GM23248 (cell line): ENCODE measurements around the gene RELN. TPM values are rescaled to one million over a fixed set of nuclear protein-coding genes. Genes with fewer than 3 reads are reported as not detected.
A peak's percentile ranks its signal among the peaks of the same experiment; 100 is the strongest.
"Not testable (repeated sequence)": the region's sequence is repeated elsewhere in the genome, so short reads cannot be mapped to it uniquely, and the experiment has no call there.

Experiments used
- DNase-seq: peaks from one replicate; pipeline ENCODE4 v3.0.0-alpha.2; 2015
- H2AFZ ChIP-seq: fragments of 200-600 bp; sonication (generic); 2 replicates; pipeline ENCODE4 v1.6.1; 2016; ENCODE audit warnings: antibody characterized with exemption
- H3F3A ChIP-seq: fragments of 200-600 bp; sonication (generic); 2 replicates; pipeline ENCODE4 v1.6.1; 2016; ENCODE audit warnings: mild to moderate bottlenecking, antibody characterized with exemption, mixed run types; ENCODE audit not compliant: insufficient read depth
- H3K27ac ChIP-seq: fragments of 200-600 bp; sonication (generic); 2 replicates; pipeline ENCODE4 v1.5.1; 2016; ENCODE audit warnings: mild to moderate bottlenecking
- H3K27me3 ChIP-seq: fragments of 200-600 bp; sonication (generic); replicated peaks from 2 replicates; pipeline ENCODE4 v1.6.1; 2016; ENCODE audit warnings: mild to moderate bottlenecking; ENCODE audit not compliant: insufficient read depth
- H3K36me3 ChIP-seq: fragments of 200-600 bp; sonication (generic); 2 replicates; pipeline ENCODE4 v1.6.1; 2016; ENCODE audit warnings: low read depth, mild to moderate bottlenecking
- H3K4me1 ChIP-seq: fragments of 200-600 bp; sonication (generic); 2 replicates; pipeline ENCODE4 v1.6.1; 2016; ENCODE audit warnings: mild to moderate bottlenecking; ENCODE audit not compliant: insufficient read depth
- H3K4me2 ChIP-seq: fragments of 200-600 bp; sonication (generic); one replicate; pipeline ENCODE4 v1.6.1; 2016; ENCODE audit warnings: mild to moderate bottlenecking; ENCODE audit not compliant: unreplicated experiment
- H3K4me3 ChIP-seq: fragments of 200-600 bp; sonication (generic); 2 replicates; pipeline ENCODE4 v1.5.1; 2016; ENCODE audit warnings: mild to moderate bottlenecking
- H3K79me2 ChIP-seq: fragments of 200-600 bp; sonication (generic); 2 replicates; pipeline ENCODE4 v1.6.1; 2016; ENCODE audit warnings: mild to moderate bottlenecking; ENCODE audit not compliant: insufficient read depth
- H3K9ac ChIP-seq: fragments of 200-600 bp; sonication (generic); 2 replicates; pipeline ENCODE4 v1.6.1; 2016; ENCODE audit warnings: mild to moderate bottlenecking
- H3K9me2 ChIP-seq: fragments of 200-600 bp; sonication (generic); 2 replicates; pipeline ENCODE4 v1.6.1; 2016; ENCODE audit warnings: mixed run types, mild to moderate bottlenecking, moderate library complexity; ENCODE audit not compliant: insufficient read depth
- H3K9me3 ChIP-seq: fragments of 200-600 bp; sonication (generic); one replicate; pipeline ENCODE4 v1.6.1; 2017; ENCODE audit warnings: low read depth
- H4K20me1 ChIP-seq: fragments of 200-600 bp; sonication (generic); 2 replicates; pipeline ENCODE4 v1.6.0; 2016; ENCODE audit not compliant: insufficient read depth
- EZH2 ChIP-seq: fragments of 200-600 bp; sonication (generic); IDR thresholded peaks from 2 replicates; pipeline ENCODE4 v1.6.1; 2018; ENCODE audit warnings: antibody characterized with exemption, mild to moderate bottlenecking; ENCODE audit not compliant: insufficient read depth, poor library complexity, severe bottlenecking
- EZH2phosphoT487 ChIP-seq: fragments of 200-600 bp; sonication (generic); IDR thresholded peaks from 2 replicates; pipeline ENCODE4 v1.6.1; 2018; ENCODE audit warnings: antibody characterized with exemption, moderate library complexity, mild to moderate bottlenecking, low read depth; ENCODE audit not compliant: insufficient read depth
- WGBS, 2 experiments: methylation state at CpG; one replicate each; pipeline ENCODE4 v1.1.6; 2015 to 2017; ENCODE audit warnings: low lambda C conversion rate in 2 of 2, low coverage in 1 of 2; ENCODE audit errors: missing lambda C conversion rate in 2 of 2; 5-methylcytosine and 5-hydroxymethylcytosine counted together
- in situ Hi-C: fragments of 300-500 bp; cut with MboI; formaldehyde crosslinking; loops from 2 replicates; pipeline ENCODE4 v1.15.0; 2020
- polyA plus RNA-seq: library from polyadenylated mRNA; unstranded; fragments of >200 nt; fragmentation: Nextera tagmentation; extraction: Ambion mirVana; gene quantifications from 2 replicates; pipeline ENCODE4 v1.2.1, GENCODE V29; 2016
- total RNA-seq: library from RNA; depleted of rRNA; stranded (reverse); fragments of >200 nt; shearing (Covaris generic); gene quantifications from 2 replicates; pipeline ENCODE4 v1.2.3, GENCODE V29; 2014

Gene RELN
- total and polyA plus RNA-seq, 2 experiments from 2014 or later = 0.76 to 0.97 TPM

GRCh38 chr7:103912891-103913605, 76.4 kb downstream of the RELN start:
- H3K4me3 ChIP-seq = no peak overlapping the region
- in situ Hi-C loops = no loop called here
- no peak overlapping the region for H3K27ac ChIP-seq
- H4K20me1 ChIP-seq = no peaks in the 10 kb centered on the region
- H3K4me1 ChIP-seq = no peaks in the 10 kb centered on the region
- no peaks in the 10 kb centered on the region for H3K9me3 ChIP-seq
- H2AFZ ChIP-seq = no peak overlapping the region
- H3K36me3 ChIP-seq = no peaks in the 10 kb centered on the region
- H3K4me2 ChIP-seq = no peak overlapping the region
- H3F3A ChIP-seq = no peaks in the 10 kb centered on the region
- no peak overlapping the region for H3K9ac ChIP-seq
- peak; percentile 3 for DNase-seq
- TF ChIP-seq EZH2 (no peak), EZH2phosphoT487 (no peak)
- H3K79me2 ChIP-seq = no peaks in the 10 kb centered on the region
- H3K9me2 ChIP-seq = no peaks in the 10 kb centered on the region
- no peaks in the 10 kb centered on the region for H3K27me3 ChIP-seq
- WGBS, 2 experiments = 33 to 36% methylated on average over 1 of the region's 1 CpG

GRCh38 chr7:103911015-103911414, 78.4 kb downstream of the RELN start:
- H3K27ac ChIP-seq, H3K9me3 ChIP-seq, H3K27me3 ChIP-seq, H3K9ac ChIP-seq, H3K9me2 ChIP-seq, H2AFZ ChIP-seq, DNase-seq, H3K36me3 ChIP-seq, H4K20me1 ChIP-seq, H3K4me1 ChIP-seq, H3K4me2 ChIP-seq, in situ Hi-C loops, H3K79me2 ChIP-seq, H3K4me3 ChIP-seq, H3F3A ChIP-seq: not testable (repeated sequence)
- 30 to 64% methylated on average over 1 of the region's 1 CpG for WGBS, 2 experiments

- no peaks in the 10 kb centered on the region for H3K9me3 ChIP-seq
- H3K9me2 ChIP-seq = no peaks in the 10 kb centered on the region
- no peaks in the 10 kb centered on the region for H3K36me3 ChIP-seq
- no peak overlapping the region for H3K4me2 ChIP-seq
- no peaks in the 10 kb centered on the region for H4K20me1 ChIP-seq
- no peak overlapping the region for H2AFZ ChIP-seq
- no peak overlapping the region for H3K27ac ChIP-seq
- H3K27me3 ChIP-seq = 0 out of 2 replicates have a peak, but pooled peaks cover 5% of the 10 kb centered on the region
- DNase-seq = no peak
- no peak overlapping the region for H3K4me3 ChIP-seq
- H3K79me2 ChIP-seq = no peaks in the 10 kb centered on the region
- H3K4me1 ChIP-seq = no peaks in the 10 kb centered on the region
- 59 to 70% methylated on average over 2 of the region's 2 CpGs for WGBS, 2 experiments
- no peaks in the 10 kb centered on the region for H3F3A ChIP-seq
- H3K9ac ChIP-seq = no peak overlapping the region
- TF ChIP-seq EZH2phosphoT487 = no peak
- TF ChIP-seq EZH2 = no peak
- in situ Hi-C loops = no loop called here
Observed at GRCh38 chr7:103905997-103906396, 83.5 kb downstream of the RELN start.

GRCh38 chr7:103902917-103903316, 86.5 kb downstream of the RELN start:
- 5 to 7% methylated on average over 3 of the region's 3 CpGs for WGBS, 2 experiments
- no peak overlapping the region for H3K4me2 ChIP-seq
- H3K36me3 ChIP-seq = no peaks in the 10 kb centered on the region
- no peaks in the 10 kb centered on the region for H3F3A ChIP-seq
- H3K9ac ChIP-seq = no peak overlapping the region
- 0 out of 2 replicates have a peak, but pooled peaks cover 5% of the 10 kb centered on the region for H3K27me3 ChIP-seq
- TF ChIP-seq EZH2phosphoT487 (no peak), EZH2 (no peak)
- no peaks in the 10 kb centered on the region for H3K4me1 ChIP-seq
- H3K9me3 ChIP-seq = no peaks in the 10 kb centered on the region
- no peak overlapping the region for H3K4me3 ChIP-seq
- no peak overlapping the region for H3K27ac ChIP-seq
- no peaks in the 10 kb centered on the region for H3K79me2 ChIP-seq
- H4K20me1 ChIP-seq = no peaks in the 10 kb centered on the region
- H2AFZ ChIP-seq = no peak overlapping the region
- H3K9me2 ChIP-seq = no peaks in the 10 kb centered on the region
- in situ Hi-C loops = no loop called here
- no peak for DNase-seq

GRCh38 chr7:103896826-103897225, 92.6 kb downstream of the RELN start:
- WGBS, 2 experiments = 46 to 52% methylated on average over 4 of the region's 4 CpGs

More at GRCh38 chr7:103896826-103897225, 92.6 kb downstream of the RELN start:
- H3K4me3 ChIP-seq, H4K20me1 ChIP-seq, H3K9me2 ChIP-seq, in situ Hi-C loops, H3K4me2 ChIP-seq, H3K27me3 ChIP-seq, H3K4me1 ChIP-seq, H2AFZ ChIP-seq, H3K9ac ChIP-seq, H3K27ac ChIP-seq, DNase-seq, H3K79me2 ChIP-seq, H3K36me3 ChIP-seq, H3F3A ChIP-seq, H3K9me3 ChIP-seq: not testable (repeated sequence)
